ENCODE measurements around the gene TMEM255A.
A peak's percentile ranks its signal among the peaks of the same experiment; 100 is the strongest.
"Not testable (repeated sequence)": the region's sequence is repeated elsewhere in the genome, so short reads cannot be mapped to it uniquely, and the experiment has no call there.

The TMEM255A gene

DNA sequence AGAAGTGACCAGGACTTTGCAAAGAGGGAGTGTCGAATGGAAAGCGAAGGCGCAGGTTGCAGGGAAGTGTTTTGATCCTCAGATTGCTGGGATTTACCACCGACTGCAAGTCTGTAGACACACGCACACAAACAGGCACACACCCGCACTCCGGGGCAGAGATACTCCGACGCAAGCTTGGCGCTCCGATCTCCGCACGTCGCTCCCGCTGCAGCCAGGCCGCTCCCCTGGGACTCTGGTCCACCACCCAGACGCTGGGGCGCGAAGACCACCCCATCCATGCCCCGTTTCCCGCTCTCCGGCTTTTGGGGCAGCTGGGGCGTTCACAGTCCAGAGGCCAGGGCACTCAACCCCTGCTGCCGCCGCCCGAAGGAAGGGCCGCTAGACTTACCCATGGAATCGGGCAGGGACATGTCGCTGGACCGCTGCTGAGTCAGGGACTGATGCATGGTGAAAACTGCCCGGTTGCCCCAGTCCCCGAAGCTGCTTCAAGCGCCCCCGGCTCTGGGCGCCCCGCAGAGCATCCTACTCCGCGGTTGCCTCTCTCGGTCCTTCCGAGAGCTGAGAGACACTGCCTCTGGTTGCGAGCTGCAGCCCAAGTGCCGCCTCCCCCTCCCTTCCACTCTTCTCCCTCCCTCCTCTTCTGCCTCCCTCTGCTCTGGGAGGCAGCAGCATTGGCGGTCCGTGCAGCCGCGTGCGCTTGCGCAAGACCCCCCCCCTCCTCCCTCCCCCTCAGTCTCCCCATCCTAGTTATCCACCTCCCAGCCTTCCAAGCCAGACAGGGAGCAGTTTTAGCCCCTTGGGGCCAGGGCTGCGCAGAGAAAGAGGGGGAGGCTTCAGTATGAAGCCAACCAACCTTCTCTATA lies at the start of gene TMEM255A:
Gene TMEM255A, minus strand, starts transcription at position 601 of the 866 bp plus-strand sequence. Its CDS starts 152 bp downstream, at position 449.
- Mint-ChIP-seq H3K36me3 (no peaks in the 10 kb centered on the region), H3K9me3 (no peaks in the 10 kb centered on the region), H3K27me3 (peaks cover 21% of the 10 kb centered on the region), H3K27ac (no peak within 1 kb of the TSS), H3K4me3 (peak within 1 kb of the TSS; percentile 92), H3K4me1 (peaks cover 8% of the 10 kb centered on the region)

- no peak overlapping the region for H3K4me3 Mint-ChIP-seq
- no peaks in the 10 kb centered on the region for H3K4me1 Mint-ChIP-seq
Observed at GRCh38 chrX:120358737-120359456, 47.6 kb upstream of the TMEM255A start.

DNA sequence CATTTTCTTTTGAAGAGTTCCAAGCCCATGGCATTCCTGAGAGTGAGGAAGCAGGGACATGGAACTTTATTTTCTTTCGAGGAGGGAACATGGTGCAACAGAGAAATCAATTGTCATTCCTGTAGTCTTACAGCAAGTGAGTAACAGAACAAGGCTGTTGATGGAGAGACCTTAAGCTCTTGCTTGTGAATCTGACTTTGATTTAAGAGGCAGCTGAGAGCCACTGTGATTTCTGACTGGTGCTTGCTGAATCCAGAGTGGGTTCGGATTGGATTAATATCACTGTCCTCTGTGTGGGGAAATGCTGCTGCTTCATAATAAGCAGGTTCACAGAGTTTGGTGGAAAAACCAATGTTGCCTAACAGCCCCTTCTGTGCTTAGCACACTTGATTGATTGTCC lies 45.9 kb upstream of the TMEM255A start:
- Mint-ChIP-seq H3K4me1 (no peaks in the 10 kb centered on the region), H3K36me3 (no peaks in the 10 kb centered on the region), H3K27me3 (peaks cover 2% of the 10 kb centered on the region), H3K9me3 (no peaks in the 10 kb centered on the region), H3K4me3 (no peak overlapping the region), H3K27ac (no peak overlapping the region)

More at GRCh38 chrX:120358737-120359456, 47.6 kb upstream of the TMEM255A start:
- Mint-ChIP-seq H3K36me3 (no peaks in the 10 kb centered on the region), H3K9me3 (no peaks in the 10 kb centered on the region), H3K27ac (no peak overlapping the region), H3K27me3 (peaks cover 2% of the 10 kb centered on the region)

GRCh38 chrX:120356084-120356483 lies 44.8 kb upstream of the TMEM255A start:
- Mint-ChIP-seq H3K27me3 (no peaks in the 10 kb centered on the region), H3K36me3 (no peaks in the 10 kb centered on the region), H3K9me3 (no peaks in the 10 kb centered on the region), H3K4me3 (no peak overlapping the region), H3K4me1 (no peaks in the 10 kb centered on the region), H3K27ac (no peak overlapping the region)

GRCh38 chrX:120350450-120351138 lies 39.3 kb upstream of the TMEM255A start:
- H3K27ac Mint-ChIP-seq = no peak overlapping the region
- no peaks in the 10 kb centered on the region for H3K36me3 Mint-ChIP-seq
- no peaks in the 10 kb centered on the region for H3K9me3 Mint-ChIP-seq
- no peak overlapping the region for H3K4me3 Mint-ChIP-seq
- H3K27me3 Mint-ChIP-seq = no peaks in the 10 kb centered on the region
- no peaks in the 10 kb centered on the region for H3K4me1 Mint-ChIP-seq

DNA sequence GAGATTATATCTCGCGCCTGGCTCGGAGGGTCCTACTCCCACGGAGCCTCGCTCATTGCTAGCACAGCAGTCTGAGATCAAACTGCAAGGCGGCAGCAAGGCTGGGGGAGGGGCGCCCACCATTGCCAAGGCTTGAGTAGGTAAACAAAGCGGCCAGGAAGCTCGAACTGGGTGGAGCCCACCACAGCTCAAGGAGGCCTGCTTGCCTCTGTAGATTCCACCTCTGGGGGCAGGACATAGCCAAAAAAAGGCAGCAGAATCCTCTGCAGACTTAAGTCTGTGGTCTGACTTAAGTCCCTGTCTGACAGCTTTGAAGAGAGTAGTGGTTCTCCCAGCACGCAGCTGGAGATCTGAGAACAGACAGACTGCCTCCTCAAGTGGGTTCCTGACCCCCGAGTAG lies 33.3 kb upstream of the TMEM255A start:
- H3K36me3 Mint-ChIP-seq, H3K27ac Mint-ChIP-seq, H3K27me3 Mint-ChIP-seq, H3K4me1 Mint-ChIP-seq, H3K4me3 Mint-ChIP-seq, H3K9me3 Mint-ChIP-seq: not testable (repeated sequence)

- no peak overlapping the region for H3K4me3 Mint-ChIP-seq
- no peak overlapping the region for H3K27ac Mint-ChIP-seq
- H3K27me3 Mint-ChIP-seq = peaks cover 6% of the 10 kb centered on the region
- peaks cover 2% of the 10 kb centered on the region for H3K36me3 Mint-ChIP-seq
- H3K4me1 Mint-ChIP-seq = no peaks in the 10 kb centered on the region
- H3K9me3 Mint-ChIP-seq = peaks cover 10% of the 10 kb centered on the region
Observed at GRCh38 chrX:120336899-120337298, 25.6 kb upstream of the TMEM255A start.

DNA sequence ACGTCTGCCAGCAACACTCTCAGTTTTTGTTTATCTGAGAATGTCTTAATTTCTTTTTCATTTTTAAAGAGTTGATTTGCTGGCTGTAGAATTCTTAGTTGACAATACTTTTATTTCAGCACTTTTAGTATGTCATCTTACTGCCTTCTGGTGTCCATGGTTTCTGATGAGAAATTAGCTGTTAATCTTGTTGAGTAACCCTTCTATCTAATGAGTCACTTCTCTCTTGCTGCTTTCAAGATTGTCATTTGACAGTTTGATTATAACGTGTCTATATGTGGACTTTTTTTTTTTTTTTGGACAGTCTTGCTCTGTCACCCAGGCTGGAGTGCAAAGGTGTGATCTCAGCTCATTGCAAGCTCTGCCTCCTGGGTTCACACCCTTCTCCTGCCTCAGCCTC lies 24.0 kb upstream of the TMEM255A start:
- Mint-ChIP-seq H3K9me3 (peaks cover 10% of the 10 kb centered on the region), H3K27ac (no peak overlapping the region), H3K36me3 (peaks cover 2% of the 10 kb centered on the region), H3K27me3 (peaks cover 4% of the 10 kb centered on the region), H3K4me1 (no peaks in the 10 kb centered on the region), H3K4me3 (no peak overlapping the region)

- no peak overlapping the region for H3K27ac Mint-ChIP-seq
- peaks cover 4% of the 10 kb centered on the region for H3K27me3 Mint-ChIP-seq
- no peaks in the 10 kb centered on the region for H3K4me1 Mint-ChIP-seq
- no peak overlapping the region for H3K4me3 Mint-ChIP-seq
- H3K36me3 Mint-ChIP-seq = peaks cover 2% of the 10 kb centered on the region
- peaks cover 10% of the 10 kb centered on the region for H3K9me3 Mint-ChIP-seq
Observed at GRCh38 chrX:120334603-120335002, 23.3 kb upstream of the TMEM255A start.

DNA sequence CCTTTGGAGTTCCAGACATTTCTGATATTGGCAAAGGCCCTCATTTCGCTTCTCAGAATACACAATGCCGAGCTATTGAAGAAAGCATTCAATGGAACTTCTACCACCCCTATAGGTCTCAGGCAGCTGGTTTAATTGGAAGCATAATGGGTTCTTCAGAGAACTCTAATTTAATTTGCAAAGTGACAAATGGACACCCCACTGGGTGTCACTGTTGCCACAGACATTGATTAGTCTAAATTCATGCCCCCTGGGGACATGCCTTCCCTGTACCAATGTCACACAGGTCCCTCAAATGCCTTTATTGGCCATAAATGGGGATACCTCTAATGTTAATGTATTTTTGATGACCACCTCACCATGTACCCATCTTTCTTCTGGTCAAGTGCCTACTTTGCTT lies 22.9 kb upstream of the TMEM255A start:
- H3K27me3 Mint-ChIP-seq = peaks cover 4% of the 10 kb centered on the region
- peaks cover 2% of the 10 kb centered on the region for H3K36me3 Mint-ChIP-seq
- no peak overlapping the region for H3K27ac Mint-ChIP-seq
- peaks cover 10% of the 10 kb centered on the region for H3K9me3 Mint-ChIP-seq
- H3K4me1 Mint-ChIP-seq = no peaks in the 10 kb centered on the region
- no peak overlapping the region for H3K4me3 Mint-ChIP-seq

DNA sequence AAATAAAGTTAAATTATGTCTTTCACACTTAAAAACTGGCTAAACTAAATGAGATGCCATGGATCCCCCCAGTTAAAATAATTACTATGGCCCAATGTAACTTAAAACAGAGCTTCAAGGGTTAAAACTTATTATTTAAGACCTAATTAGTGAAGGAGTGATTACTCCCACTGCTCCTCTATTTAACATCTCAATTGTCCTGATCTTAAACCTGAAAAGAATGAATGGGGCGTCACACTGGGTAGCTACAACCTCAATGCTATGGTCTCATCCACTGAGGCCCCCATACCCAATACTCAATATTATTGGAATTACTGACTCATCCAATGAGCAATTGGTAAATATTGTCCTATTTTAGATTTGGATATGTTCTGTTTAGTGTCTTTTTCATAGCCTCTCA lies 21.1 kb upstream of the TMEM255A start:
- Mint-ChIP-seq H3K27ac (no peak overlapping the region), H3K36me3 (peaks cover 2% of the 10 kb centered on the region), H3K4me3 (no peak overlapping the region), H3K27me3 (peaks cover 1% of the 10 kb centered on the region), H3K4me1 (no peaks in the 10 kb centered on the region), H3K9me3 (peaks cover 5% of the 10 kb centered on the region)

- Mint-ChIP-seq H3K9me3 (peaks cover 4% of the 10 kb centered on the region), H3K4me1 (no peaks in the 10 kb centered on the region), H3K36me3 (peaks cover 2% of the 10 kb centered on the region), H3K4me3 (no peak overlapping the region), H3K27ac (no peak overlapping the region), H3K27me3 (peaks cover 3% of the 10 kb centered on the region)
Observed at GRCh38 chrX:120331116-120331515, 19.9 kb upstream of the TMEM255A start.

DNA sequence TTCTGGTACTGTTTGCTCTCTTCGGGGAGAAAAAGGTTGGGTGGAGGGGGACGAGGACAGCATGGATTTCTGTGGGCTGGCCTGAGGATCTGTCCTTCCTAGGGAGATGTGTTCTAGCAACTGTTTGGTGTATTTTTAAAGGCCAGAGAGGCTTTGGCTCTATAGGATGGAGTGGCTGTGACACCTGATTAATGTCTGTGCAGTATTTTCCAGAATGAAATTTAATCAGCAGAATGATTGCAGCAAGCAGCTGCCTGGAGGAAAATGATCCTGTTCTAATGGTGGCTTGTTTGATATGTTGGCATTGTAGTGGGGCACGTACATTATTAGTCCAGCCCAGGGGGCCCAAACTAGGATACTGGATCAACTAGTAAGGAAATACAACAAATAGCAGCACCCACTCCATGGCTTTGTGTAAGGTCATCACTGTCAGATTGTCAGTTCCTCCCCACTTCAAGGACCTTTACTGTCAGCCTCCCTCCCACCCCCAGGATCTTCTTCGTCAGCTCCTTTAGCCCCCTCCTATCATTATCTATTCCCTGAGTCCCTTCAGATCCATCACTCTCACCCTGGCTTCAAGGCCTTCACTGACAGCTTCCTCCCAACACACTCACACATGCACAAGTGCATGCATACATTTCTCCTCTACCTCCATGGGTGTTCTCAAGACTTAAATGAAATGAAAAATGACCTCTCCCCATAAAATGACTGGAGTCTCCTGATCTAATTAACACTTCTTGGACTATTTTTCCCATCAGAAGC lies 10.4 kb upstream of the TMEM255A start:
- Mint-ChIP-seq H3K27ac (no peak overlapping the region), H3K27me3 (peaks cover 7% of the 10 kb centered on the region), H3K9me3 (no peaks in the 10 kb centered on the region), H3K36me3 (no peaks in the 10 kb centered on the region), H3K4me3 (no peak overlapping the region), H3K4me1 (no peaks in the 10 kb centered on the region)

DNA sequence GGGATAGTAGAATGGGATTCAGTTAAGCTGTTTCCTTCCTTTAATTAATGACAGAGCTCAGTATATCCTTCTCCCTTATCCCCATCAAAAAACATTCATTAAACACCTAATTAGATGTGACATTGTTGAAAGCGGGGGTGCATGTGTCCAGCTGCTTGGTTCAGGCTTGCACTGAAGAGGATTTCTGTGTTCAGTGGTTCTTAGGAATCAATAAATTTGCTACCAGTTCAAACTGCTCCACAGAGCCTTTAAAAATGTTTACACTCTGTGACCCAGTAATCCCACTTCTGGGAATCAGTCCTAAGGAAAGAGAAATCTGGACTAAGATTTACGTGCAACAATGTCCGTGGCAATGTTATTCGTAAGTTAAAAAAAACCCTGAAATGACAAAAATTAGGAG lies 7.2 kb upstream of the TMEM255A start:
- H3K27ac Mint-ChIP-seq = no peak overlapping the region
- H3K4me1 Mint-ChIP-seq = no peaks in the 10 kb centered on the region
- peaks cover 9% of the 10 kb centered on the region for H3K27me3 Mint-ChIP-seq
- no peaks in the 10 kb centered on the region for H3K9me3 Mint-ChIP-seq
- H3K4me3 Mint-ChIP-seq = no peak overlapping the region
- no peaks in the 10 kb centered on the region for H3K36me3 Mint-ChIP-seq

DNA sequence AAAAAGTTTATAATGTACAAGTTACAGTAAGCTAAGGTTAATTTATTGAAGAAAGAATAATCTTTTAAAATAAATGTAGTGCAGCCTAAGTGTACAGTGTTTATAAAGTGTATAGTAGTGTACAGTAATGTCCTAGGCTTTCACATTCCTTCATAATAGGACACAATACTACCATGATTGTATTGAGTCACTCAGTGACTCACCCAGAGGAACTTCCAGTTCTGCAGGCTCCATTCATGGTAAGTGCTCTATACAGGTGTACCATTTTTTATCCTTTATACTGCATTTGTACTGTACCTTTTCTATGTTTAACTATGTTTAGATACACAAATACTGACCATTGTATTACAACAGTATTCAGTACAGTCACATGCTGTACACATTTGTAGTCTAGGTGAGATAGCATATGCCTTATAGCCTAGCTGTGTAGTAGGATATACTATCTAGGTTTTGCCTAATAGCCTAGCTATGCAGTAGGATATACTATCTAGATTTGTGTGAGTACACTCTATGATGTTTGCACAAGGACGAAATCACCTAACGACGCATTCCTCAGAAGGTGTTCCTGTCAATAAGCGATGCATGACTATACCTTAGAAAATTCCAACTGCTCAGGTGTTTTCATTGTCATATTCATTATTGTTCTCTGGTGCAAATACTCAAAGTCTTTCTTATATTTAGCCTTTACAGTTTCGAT lies 5.5 kb upstream of the TMEM255A start:
- Mint-ChIP-seq H3K4me3 (no peak overlapping the region), H3K4me1 (no peaks in the 10 kb centered on the region), H3K9me3 (no peaks in the 10 kb centered on the region)

More for the DNA sequence above, 5.5 kb upstream of the TMEM255A start:
- Mint-ChIP-seq H3K36me3 (no peaks in the 10 kb centered on the region), H3K27ac (no peak overlapping the region), H3K27me3 (peaks cover 12% of the 10 kb centered on the region)

Data from activated naive CD4-positive, alpha-beta T cell treated with anti-CD3 and anti-CD28 coated beads, Interleukin-2, amount 50 U/mL, for 24 hours (primary cell).